Naive B cell (primary cell): ENCODE measurements around the gene KCNQ1. TPM values are rescaled to one million over a fixed set of nuclear protein-coding genes. Genes with fewer than 3 reads are reported as not detected.
A peak's percentile ranks its signal among the peaks of the same experiment; 100 is the strongest.

Source experiments
- ATAC-seq, 2 donors: fragments of 150-1000 bp; cut with Tn5 transposase; 2 replicates each; pipeline ENCODE4 v1.10.0; 2021; ENCODE audit warnings: low read depth in 2 of 2, mild to moderate bottlenecking in 2 of 2, moderate library complexity in 2 of 2
- DNase-seq: peaks from one replicate; pipeline ENCODE4 v3.0.0; 2022
- H3K27ac Mint-ChIP-seq, 6 donors: one replicate each; pipeline ENCODE4 v1.8.0; 2020 to 2022; ENCODE audit warnings: mild to moderate bottlenecking in 6 of 6, mixed read lengths in 6 of 6, moderate library complexity in 5 of 6, inconsistent platforms in 2 of 6
- H3K27me3 Mint-ChIP-seq, 3 donors: one replicate each; pipeline ENCODE4 v1.8.0; 2021 to 2022; ENCODE audit warnings: mixed read lengths in 3 of 3, mild to moderate bottlenecking in 1 of 3
- H3K36me3 Mint-ChIP-seq, 2 donors: one replicate each; pipeline ENCODE4 v1.8.0; 2020 to 2022; ENCODE audit warnings: mixed read lengths in 2 of 2, inconsistent platforms in 1 of 2, mild to moderate bottlenecking in 1 of 2
- H3K4me1 Mint-ChIP-seq, 3 donors: one replicate each; pipeline ENCODE4 v1.8.0; 2020 to 2022; ENCODE audit warnings: mixed read lengths in 3 of 3, inconsistent platforms in 1 of 3, mild to moderate bottlenecking in 1 of 3, moderate library complexity in 1 of 3
- H3K4me3 Mint-ChIP-seq, 8 donors: one replicate each; pipeline ENCODE4 v1.8.0; 2020 to 2022; ENCODE audit warnings: mild to moderate bottlenecking in 8 of 8, mixed read lengths in 8 of 8, moderate library complexity in 8 of 8, inconsistent platforms in 2 of 8
- H3K9me3 Mint-ChIP-seq, 7 donors: one replicate each; pipeline ENCODE4 v1.8.0; 2020 to 2022; ENCODE audit warnings: mixed read lengths in 7 of 7, mild to moderate bottlenecking in 5 of 7, inconsistent platforms in 2 of 7, moderate library complexity in 1 of 7
- polyA plus RNA-seq, 6 donors: library from polyadenylated mRNA; unstranded; fragments of 300-500 nt; fragmentation: Illumina TruSeq; gene quantifications; one replicate each; pipeline ENCODE4 v1.2.3, GENCODE V29; 2021; ENCODE audit warnings: low read depth in 6 of 6

The KCNQ1 gene, protein sequence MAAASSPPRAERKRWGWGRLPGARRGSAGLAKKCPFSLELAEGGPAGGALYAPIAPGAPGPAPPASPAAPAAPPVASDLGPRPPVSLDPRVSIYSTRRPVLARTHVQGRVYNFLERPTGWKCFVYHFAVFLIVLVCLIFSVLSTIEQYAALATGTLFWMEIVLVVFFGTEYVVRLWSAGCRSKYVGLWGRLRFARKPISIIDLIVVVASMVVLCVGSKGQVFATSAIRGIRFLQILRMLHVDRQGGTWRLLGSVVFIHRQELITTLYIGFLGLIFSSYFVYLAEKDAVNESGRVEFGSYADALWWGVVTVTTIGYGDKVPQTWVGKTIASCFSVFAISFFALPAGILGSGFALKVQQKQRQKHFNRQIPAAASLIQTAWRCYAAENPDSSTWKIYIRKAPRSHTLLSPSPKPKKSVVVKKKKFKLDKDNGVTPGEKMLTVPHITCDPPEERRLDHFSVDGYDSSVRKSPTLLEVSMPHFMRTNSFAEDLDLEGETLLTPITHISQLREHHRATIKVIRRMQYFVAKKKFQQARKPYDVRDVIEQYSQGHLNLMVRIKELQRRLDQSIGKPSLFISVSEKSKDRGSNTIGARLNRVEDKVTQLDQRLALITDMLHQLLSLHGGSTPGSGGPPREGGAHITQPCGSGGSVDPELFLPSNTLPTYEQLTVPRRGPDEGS
- polyA plus RNA-seq, result 10 to 100 TPM in 3 of 6 donors, 1 to 10 TPM in 3; 9.3 to 22.6 (median 10.3) TPM

DNA sequence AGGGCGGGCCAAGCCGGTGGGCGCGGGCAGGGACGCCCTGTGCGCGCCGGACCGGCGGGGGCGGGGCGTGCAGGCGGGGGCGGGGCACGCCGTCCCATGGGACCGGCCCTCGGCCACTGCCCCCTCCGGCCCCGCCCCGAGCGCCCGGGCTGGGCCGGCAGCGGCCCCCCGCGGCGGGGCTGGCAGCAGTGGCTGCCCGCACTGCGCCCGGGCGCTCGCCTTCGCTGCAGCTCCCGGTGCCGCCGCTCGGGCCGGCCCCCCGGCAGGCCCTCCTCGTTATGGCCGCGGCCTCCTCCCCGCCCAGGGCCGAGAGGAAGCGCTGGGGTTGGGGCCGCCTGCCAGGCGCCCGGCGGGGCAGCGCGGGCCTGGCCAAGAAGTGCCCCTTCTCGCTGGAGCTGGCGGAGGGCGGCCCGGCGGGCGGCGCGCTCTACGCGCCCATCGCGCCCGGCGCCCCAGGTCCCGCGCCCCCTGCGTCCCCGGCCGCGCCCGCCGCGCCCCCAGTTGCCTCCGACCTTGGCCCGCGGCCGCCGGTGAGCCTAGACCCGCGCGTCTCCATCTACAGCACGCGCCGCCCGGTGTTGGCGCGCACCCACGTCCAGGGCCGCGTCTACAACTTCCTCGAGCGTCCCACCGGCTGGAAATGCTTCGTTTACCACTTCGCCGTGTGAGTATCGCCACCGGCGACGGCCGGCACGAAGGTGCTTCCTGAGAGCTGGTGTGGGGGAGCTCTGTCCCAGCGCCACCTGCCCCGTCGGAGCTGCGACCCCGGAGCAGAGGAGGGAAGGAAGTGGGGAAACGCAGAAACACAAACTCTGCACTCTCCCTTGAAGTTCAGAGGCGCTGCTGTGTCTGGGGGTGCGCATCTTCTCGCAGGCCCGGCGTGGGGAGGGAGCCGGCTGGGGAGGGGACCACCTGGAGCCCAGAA lies at the start of gene KCNQ1:
Gene KCNQ1, plus strand, starts transcription at position 188 of the 925 bp plus-strand sequence. Its CDS starts 91 bp downstream, at position 279.
- H3K9me3 Mint-ChIP-seq, result peaks cover 0 to 2% (median 0%) of the 10 kb centered on the region in 7 donors
- peak; percentile 52 to 65 for ATAC-seq
- peak; percentile 61 for DNase-seq
- H3K27me3 Mint-ChIP-seq, result peaks cover 0 to 19% (median 4%) of the 10 kb centered on the region in 3 donors
- peak within 1 kb of the TSS; percentile 92 to 96 (median 94) for H3K4me3 Mint-ChIP-seq
- peaks cover 25 to 35% (median 34%) of the 10 kb centered on the region in 3 donors for H3K4me1 Mint-ChIP-seq
- H3K36me3 Mint-ChIP-seq, result no peaks in the 10 kb centered on the region
- peak within 1 kb of the TSS; percentile 9 to 86 (median 70) for H3K27ac Mint-ChIP-seq

GRCh38 chr11:2395211-2395730 lies 49.5 kb upstream of the KCNQ1 start:
- Mint-ChIP-seq H3K27me3 (no peaks in the 10 kb centered on the region), H3K4me3 (peak overlapping the region in 5 of 8 donors; percentile 74 to 86 (median 77)), H3K27ac (peak overlapping the region in 3 of 6 donors; percentile 78 to 94 (median 89)), H3K9me3 (no peaks in the 10 kb centered on the region), H3K4me1 (peaks cover 35 to 57% (median 39%) of the 10 kb centered on the region in 3 donors), H3K36me3 (no peaks in the 10 kb centered on the region)
- DNase-seq (no peak), ATAC-seq (no peak)

DNA sequence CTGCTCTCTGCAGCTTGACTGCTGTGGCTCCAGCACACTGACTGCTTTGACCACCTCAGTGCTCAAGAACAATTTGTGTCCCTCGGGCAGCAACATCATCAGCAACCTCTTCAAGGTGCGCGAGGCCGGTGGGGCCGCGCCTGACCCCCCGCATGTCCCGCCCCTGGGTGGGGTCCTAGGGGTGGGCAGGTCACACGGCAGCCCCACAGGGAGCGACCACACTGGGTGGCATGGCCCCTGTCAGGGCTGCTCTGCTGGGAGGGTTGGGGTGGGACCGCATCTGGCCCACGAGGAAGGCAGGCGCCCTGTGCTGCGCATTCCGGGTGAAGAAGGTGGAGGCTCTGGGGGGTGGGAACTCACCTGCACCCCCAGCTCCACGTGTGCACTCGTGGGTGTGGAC lies 49.0 kb upstream of the KCNQ1 start:
- H3K9me3 Mint-ChIP-seq, result no peaks in the 10 kb centered on the region
- no peaks in the 10 kb centered on the region for H3K36me3 Mint-ChIP-seq
- ATAC-seq (no peak), DNase-seq (no peak)
- H3K4me3 Mint-ChIP-seq, result peak overlapping the region in 1 of 8 donors; percentile 60
- peak overlapping the region in 1 of 6 donors; percentile 50 for H3K27ac Mint-ChIP-seq
- no peaks in the 10 kb centered on the region for H3K27me3 Mint-ChIP-seq
- H3K4me1 Mint-ChIP-seq, result peaks cover 29 to 56% (median 36%) of the 10 kb centered on the region in 3 donors

- Mint-ChIP-seq H3K4me1 (peaks cover 30 to 55% (median 38%) of the 10 kb centered on the region in 3 donors), H3K4me3 (no peak overlapping the region), H3K27me3 (no peaks in the 10 kb centered on the region), H3K36me3 (no peaks in the 10 kb centered on the region), H3K27ac (peak overlapping the region in 1 of 6 donors; percentile 77), H3K9me3 (no peaks in the 10 kb centered on the region)
- DNase-seq, result no peak
- ATAC-seq, result no peak
Measured at GRCh38 chr11:2396471-2396870, 48.3 kb upstream of the KCNQ1 start.

DNA sequence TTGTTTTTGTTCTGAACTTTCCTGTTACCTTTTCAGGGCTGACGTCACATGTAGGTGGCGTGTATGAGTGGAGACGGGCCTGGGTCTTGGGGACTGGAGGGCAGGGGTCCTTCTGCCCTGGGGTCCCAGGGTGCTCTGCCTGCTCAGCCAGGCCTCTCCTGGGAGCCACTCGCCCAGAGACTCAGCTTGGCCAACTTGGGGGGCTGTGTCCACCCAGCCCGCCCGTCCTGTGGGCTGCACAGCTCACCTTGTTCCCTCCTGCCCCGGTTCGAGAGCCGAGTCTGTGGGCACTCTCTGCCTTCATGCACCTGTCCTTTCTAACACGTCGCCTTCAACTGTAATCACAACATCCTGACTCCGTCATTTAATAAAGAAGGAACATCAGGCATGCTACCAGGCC lies 47.8 kb upstream of the KCNQ1 start:
- Mint-ChIP-seq H3K27me3 (no peaks in the 10 kb centered on the region), H3K36me3 (no peaks in the 10 kb centered on the region), H3K4me1 (peaks cover 31 to 55% (median 42%) of the 10 kb centered on the region in 3 donors), H3K9me3 (no peaks in the 10 kb centered on the region), H3K27ac (peak overlapping the region in 5 of 6 donors; percentile 33 to 92 (median 80)), H3K4me3 (peak overlapping the region in 2 of 8 donors; percentile 70 to 83)
- ATAC-seq (no peak), DNase-seq (no peak)

- Mint-ChIP-seq H3K36me3 (no peaks in the 10 kb centered on the region), H3K4me1 (peaks cover 29 to 48% (median 41%) of the 10 kb centered on the region in 3 donors), H3K27ac (peak overlapping the region; percentile 64 to 98 (median 90)), H3K27me3 (no peaks in the 10 kb centered on the region), H3K9me3 (no peaks in the 10 kb centered on the region), H3K4me3 (peak overlapping the region; percentile 88 to 97 (median 92))
- DNase-seq (no peak), ATAC-seq (no peak)
Measured at GRCh38 chr11:2398664-2399355, 46.0 kb upstream of the KCNQ1 start.

GRCh38 chr11:2399488-2400068 lies 45.2 kb upstream of the KCNQ1 start:
- H3K4me1 Mint-ChIP-seq, result peaks cover 28 to 44% (median 33%) of the 10 kb centered on the region in 3 donors
- no peaks in the 10 kb centered on the region for H3K9me3 Mint-ChIP-seq
- no peak for DNase-seq
- H3K27ac Mint-ChIP-seq, result peak overlapping the region in 5 of 6 donors; percentile 64 to 98 (median 93)
- ATAC-seq, result no peak
- peak overlapping the region; percentile 88 to 97 (median 92) for H3K4me3 Mint-ChIP-seq
- no peaks in the 10 kb centered on the region for H3K27me3 Mint-ChIP-seq
- H3K36me3 Mint-ChIP-seq, result no peaks in the 10 kb centered on the region

DNA sequence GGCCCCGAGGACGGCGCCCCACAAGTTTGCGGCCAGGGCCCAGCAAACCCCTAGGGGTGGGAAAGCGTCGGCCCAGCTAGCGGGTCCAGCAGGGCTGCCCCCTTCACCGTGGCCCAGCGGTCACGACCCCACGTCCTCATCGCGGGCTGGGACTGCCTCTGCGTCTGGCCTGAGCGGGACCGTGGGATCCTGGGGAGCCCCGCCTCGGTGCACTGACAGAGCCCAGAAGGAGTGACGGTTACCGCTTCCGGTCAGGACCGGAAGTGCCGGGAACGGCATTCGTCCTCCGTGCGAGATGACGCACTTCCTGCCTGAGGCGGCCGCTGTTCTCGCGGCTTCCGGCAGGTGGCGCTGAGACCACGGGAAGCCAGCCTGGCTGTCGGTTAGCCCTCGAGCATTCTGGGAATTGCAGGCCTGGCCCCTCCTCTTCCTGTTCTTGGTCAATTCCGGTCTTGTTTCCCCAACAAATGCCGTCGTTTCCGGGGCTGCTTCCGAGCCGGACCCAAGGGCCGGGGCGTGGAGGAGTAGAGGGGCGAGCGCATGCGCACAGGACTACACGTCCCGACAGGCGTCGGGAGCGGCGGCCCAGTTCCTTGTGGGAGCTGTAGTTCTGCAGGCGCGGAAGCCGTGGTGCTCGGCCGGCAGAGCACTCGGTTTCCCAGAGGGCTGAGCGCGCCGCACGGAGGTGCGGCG lies 44.6 kb upstream of the KCNQ1 start, which contains the start of gene TSSC4:
Gene TSSC4, plus strand, starts transcription at position 682 of the 693 bp plus-strand sequence. CDS start 1,884 bp downstream, outside the sequence.
- Mint-ChIP-seq H3K4me1 (peaks cover 23 to 39% (median 28%) of the 10 kb centered on the region in 3 donors), H3K36me3 (no peaks in the 10 kb centered on the region), H3K9me3 (no peaks in the 10 kb centered on the region), H3K27ac (peak within 1 kb of the TSS; percentile 92 to 98 (median 96)), H3K4me3 (peak within 1 kb of the TSS; percentile 88 to 97 (median 92)), H3K27me3 (no peaks in the 10 kb centered on the region)
- ATAC-seq (peak; percentile 81 to 83), DNase-seq (peak; percentile 100)

DNA sequence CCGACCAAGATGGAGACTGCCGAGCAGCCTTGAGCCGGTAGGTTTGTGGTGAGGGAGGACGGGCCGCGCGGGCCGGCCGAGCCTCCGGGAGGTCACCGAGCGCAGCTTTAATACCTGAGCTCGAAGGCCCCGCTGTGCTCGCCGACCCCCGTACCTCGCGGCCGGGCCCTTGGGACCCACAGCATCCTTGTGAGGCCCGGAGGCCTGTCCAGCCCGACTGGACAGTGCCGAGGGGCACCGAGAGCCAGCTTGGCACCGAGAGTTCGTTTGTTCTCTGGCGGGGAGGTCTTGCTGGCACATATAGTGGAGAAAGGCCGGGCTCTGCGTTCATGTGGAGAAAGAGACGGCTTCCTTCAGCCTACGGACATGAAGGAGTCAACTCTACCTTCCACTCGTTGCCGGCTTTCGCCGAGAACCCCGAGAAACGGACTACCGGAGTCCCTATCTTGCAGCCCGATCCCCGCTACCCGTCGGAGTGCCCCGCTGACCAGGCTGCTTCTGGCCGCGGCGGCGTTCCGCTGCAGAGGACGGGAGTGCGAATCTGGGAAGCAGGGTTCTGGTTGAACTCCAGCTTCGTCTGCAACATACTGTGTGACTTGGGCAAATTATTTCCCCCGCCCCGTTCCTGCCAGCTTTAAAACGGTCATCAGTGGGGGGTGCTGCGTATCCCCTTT lies 43.9 kb upstream of the KCNQ1 start:
- Mint-ChIP-seq H3K27me3 (no peaks in the 10 kb centered on the region), H3K36me3 (no peaks in the 10 kb centered on the region), H3K27ac (peak overlapping the region; percentile 92 to 98 (median 96)), H3K9me3 (no peaks in the 10 kb centered on the region), H3K4me1 (peaks cover 20 to 39% (median 28%) of the 10 kb centered on the region in 3 donors), H3K4me3 (peak overlapping the region; percentile 88 to 97 (median 92))
- DNase-seq (no peak), ATAC-seq (no peak)

DNA sequence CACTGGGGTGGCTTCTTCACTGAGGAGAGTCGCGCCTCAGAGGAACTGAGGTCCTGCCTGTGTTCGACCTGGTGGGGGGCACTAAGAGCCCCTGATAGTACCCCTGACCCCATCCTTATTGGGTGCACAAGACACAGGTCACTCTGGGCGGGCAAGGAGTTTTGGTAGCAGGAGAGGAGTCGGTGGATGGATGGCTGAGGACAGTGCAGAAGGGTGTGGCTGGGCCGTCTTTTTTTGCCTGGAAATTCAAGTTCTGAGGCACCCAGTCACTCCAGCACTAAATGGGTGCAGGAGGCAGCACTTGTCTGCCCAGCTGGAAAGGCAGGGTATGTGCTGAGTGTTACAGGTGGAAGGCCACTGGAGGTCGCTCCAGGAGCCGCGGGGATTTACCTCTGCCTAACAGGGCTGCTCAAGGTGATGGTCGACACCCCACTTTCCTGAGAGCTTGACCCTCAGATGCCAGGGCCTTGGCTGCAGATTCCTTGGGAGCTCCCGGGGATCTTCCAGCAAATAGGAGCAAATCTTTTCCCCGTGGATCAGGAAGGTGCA lies 43.3 kb upstream of the KCNQ1 start:
- Mint-ChIP-seq H3K27ac (peak overlapping the region in 2 of 6 donors; percentile 73 to 83), H3K4me3 (peak overlapping the region; percentile 88 to 97 (median 92)), H3K27me3 (no peaks in the 10 kb centered on the region), H3K9me3 (no peaks in the 10 kb centered on the region), H3K4me1 (peaks cover 20 to 39% (median 26%) of the 10 kb centered on the region in 3 donors), H3K36me3 (no peaks in the 10 kb centered on the region)
- ATAC-seq (no peak), DNase-seq (no peak)

GRCh38 chr11:2402106-2402505 lies 42.7 kb upstream of the KCNQ1 start:
- DNase-seq (no peak), ATAC-seq (no peak)
- peaks cover 16 to 39% (median 25%) of the 10 kb centered on the region in 3 donors for H3K4me1 Mint-ChIP-seq
- H3K27me3 Mint-ChIP-seq, result no peaks in the 10 kb centered on the region
- no peaks in the 10 kb centered on the region for H3K9me3 Mint-ChIP-seq
- peak overlapping the region in 1 of 6 donors; percentile 38 for H3K27ac Mint-ChIP-seq
- no peaks in the 10 kb centered on the region for H3K36me3 Mint-ChIP-seq
- H3K4me3 Mint-ChIP-seq, result peak overlapping the region in 7 of 8 donors; percentile 68 to 96 (median 90)
